Kidney (tissue), 14 donors: ENCODE results near the gene JPT2. TPM values are rescaled to one million over a fixed set of nuclear protein-coding genes. Genes with fewer than 3 reads are reported as not detected.

Experiments used
- DNase-seq, 5 donors: peaks; one replicate each; pipeline ENCODE4 v3.0.0-alpha.2; 2013 to 2020
- FAIRE-seq: peaks from 2 replicates; lab custom pipeline; 2012; peaks lifted over from hg19 to GRCh38; lab: Jason Lieb, UNC
- H3K27ac ChIP-seq, 2 donors: one replicate each; pipeline ENCODE4 v1.7.0; 2013; ENCODE audit warnings: low read depth in 2 of 2, low read length in 2 of 2, inconsistent platforms in 1 of 2
- H3K27me3 ChIP-seq: one replicate; pipeline ENCODE4 v1.7.1; 2013; ENCODE audit warnings: low read length, inconsistent platforms; ENCODE audit not compliant: control insufficient read depth, insufficient read depth
- H3K36me3 ChIP-seq, 3 donors: one replicate each; pipeline versions ENCODE4 v1.7.0 to v1.7.1; 2013; ENCODE audit warnings: low read length in 3 of 3, control low read depth in 1 of 3, inconsistent platforms in 1 of 3; ENCODE audit not compliant: insufficient read depth in 3 of 3, control insufficient read depth in 2 of 3
- H3K4me1 ChIP-seq, 3 donors: one replicate each; pipeline versions ENCODE4 v1.7.0 to v1.7.1; 2013; ENCODE audit warnings: low read length in 3 of 3, inconsistent platforms in 1 of 3, low read depth in 1 of 3; ENCODE audit not compliant: control insufficient read depth in 2 of 3, insufficient read depth in 2 of 3
- H3K4me3 ChIP-seq, 3 donors: one replicate each; pipeline versions ENCODE4 v1.7.0 to v1.8.1; 2013; ENCODE audit warnings: low read length in 3 of 3, control low read depth in 1 of 3, inconsistent platforms in 1 of 3
- H3K9ac ChIP-seq, 3 donors: one replicate each; pipeline versions ENCODE4 v1.7.0 to v1.7.1; 2013; ENCODE audit warnings: low read length in 3 of 3, control low read depth in 1 of 3, inconsistent platforms in 1 of 3
- H3K9me3 ChIP-seq, 3 donors: one replicate each; pipeline versions ENCODE4 v1.7.0 to v1.7.1; 2013; ENCODE audit warnings: low read length in 3 of 3, control low read depth in 1 of 3, inconsistent platforms in 1 of 3; ENCODE audit not compliant: control insufficient read depth in 2 of 3, insufficient read depth in 1 of 3
- intact Hi-C: fragments of 100-400 bp; cut with DNase I; formaldehyde crosslinking; loops from one replicate; pipeline ENCODE4 v1.11.1; 2022
- polyA plus RNA-seq: library from polyadenylated mRNA; stranded (reverse); fragments of 350-450 nt; fragmentation: Illumina TruSeq; extraction: RNeasy Lipid Tissue Mini Kit (QIAGEN cat#74804); gene quantifications from one replicate; pipeline ENCODE4 v1.2.3, GENCODE V29; 2014; ENCODE audit warnings: low read depth, low replicate concordance; ENCODE audit not compliant: insufficient read depth
- total RNA-seq: library from RNA; stranded (reverse); fragmentation: NEBNext Ultra II Directional; extraction: Animal tissue kit (Norgen Biotek cat#: 25700); gene quantifications from one replicate; pipeline ENCODE4 v1.2.1, GENCODE V29; 2021
- TF ChIP-seq, protein P1 (sequence below): IDR thresholded peaks from 3 replicates; pipeline ENCODE4 v1.5.1; 2012; ENCODE audit warnings: mild to moderate bottlenecking, moderate library complexity, borderline replicate concordance; ENCODE audit not compliant: insufficient read depth; ENCODE audit errors: extremely low read depth
- donor health status: control.
- donor health status: control.
- donor health status: control.
- donor health status: control.
- donor health status: control.
- donor health status: DM: yes; HTN: yes; CAD: no.
- donor health status: Normal renal cell carcinoma (clear cell type).

Gene JPT2
- total and polyA plus RNA-seq, 2 donors from 2014 or later = 32.8 to 89.3 TPM

DNA sequence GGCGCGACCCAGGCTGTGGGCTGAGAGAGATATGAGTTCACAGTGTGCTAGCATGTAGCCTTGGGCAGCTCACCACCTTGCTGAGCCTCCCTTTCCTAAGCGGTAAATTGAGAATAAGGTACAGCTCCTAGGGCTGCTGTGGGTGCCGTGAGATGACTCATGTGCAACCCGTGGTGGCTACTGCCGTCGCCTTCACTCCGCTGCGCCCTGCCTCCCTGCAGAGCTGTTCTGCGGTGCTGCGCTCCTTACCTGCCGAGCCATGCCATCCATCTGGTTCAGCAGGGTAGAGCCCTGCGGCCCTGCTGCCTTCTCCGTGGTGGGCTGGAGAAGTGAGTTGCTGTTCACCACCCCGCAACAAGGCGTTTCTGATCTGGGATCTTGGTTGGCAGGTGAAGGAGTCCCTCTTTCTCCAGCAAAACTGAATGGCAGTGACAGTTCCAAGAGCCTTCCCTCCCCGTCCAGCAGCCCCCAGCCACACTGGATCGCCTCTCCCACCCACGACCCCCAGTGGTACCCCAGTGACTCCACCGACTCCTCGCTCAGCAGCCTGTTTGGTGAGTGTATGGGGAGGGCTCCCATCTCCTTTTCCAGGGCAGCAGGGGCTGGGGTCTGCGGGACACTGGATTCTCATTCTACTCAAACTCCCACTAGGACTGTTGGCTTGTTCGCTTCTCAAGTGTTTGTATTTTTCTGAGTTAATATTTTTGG lies 9.3 kb upstream of the JPT2 start:
- Histone ChIP-seq H3K4me1 (no peaks in the 10 kb centered on the region), H3K27me3 (no peaks in the 10 kb centered on the region), H3K27ac (no peak overlapping the region), H3K36me3 (peaks cover 4 to 73% (median 61%) of the 10 kb centered on the region in 3 donors), H3K9ac (no peak overlapping the region), H3K4me3 (no peak overlapping the region), H3K9me3 (no peaks in the 10 kb centered on the region)
- intact Hi-C loops = no loop called here
- peak in 1 of 5 donors; percentile 65 for DNase-seq
- FAIRE-seq = no peak
- TF ChIP-seq, protein P1, sequence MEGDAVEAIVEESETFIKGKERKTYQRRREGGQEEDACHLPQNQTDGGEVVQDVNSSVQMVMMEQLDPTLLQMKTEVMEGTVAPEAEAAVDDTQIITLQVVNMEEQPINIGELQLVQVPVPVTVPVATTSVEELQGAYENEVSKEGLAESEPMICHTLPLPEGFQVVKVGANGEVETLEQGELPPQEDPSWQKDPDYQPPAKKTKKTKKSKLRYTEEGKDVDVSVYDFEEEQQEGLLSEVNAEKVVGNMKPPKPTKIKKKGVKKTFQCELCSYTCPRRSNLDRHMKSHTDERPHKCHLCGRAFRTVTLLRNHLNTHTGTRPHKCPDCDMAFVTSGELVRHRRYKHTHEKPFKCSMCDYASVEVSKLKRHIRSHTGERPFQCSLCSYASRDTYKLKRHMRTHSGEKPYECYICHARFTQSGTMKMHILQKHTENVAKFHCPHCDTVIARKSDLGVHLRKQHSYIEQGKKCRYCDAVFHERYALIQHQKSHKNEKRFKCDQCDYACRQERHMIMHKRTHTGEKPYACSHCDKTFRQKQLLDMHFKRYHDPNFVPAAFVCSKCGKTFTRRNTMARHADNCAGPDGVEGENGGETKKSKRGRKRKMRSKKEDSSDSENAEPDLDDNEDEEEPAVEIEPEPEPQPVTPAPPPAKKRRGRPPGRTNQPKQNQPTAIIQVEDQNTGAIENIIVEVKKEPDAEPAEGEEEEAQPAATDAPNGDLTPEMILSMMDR = no peak

DNA sequence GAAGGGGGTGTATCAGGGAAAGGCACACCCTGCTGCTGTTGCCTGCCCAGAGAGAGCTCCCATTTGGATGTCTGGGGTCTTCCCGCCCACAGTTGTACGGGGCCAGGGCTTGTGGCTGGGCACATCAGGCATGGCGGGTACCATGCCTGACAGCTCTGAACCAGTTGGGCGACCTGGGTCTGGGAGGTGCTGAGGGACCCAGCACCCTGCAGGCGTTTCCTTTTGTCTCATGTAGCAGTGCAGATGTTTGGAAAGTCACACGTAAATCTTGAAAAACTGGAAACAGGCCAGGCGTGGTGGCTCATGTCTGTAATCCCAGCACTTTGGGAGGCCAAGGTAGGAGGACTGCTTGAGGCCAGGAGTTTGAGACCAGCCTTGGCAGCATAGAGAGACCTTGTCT lies 8.4 kb upstream of the JPT2 start:
- FAIRE-seq = no peak
- Histone ChIP-seq H3K36me3 (peaks cover 4 to 74% (median 66%) of the 10 kb centered on the region in 3 donors), H3K27me3 (no peaks in the 10 kb centered on the region), H3K27ac (no peak overlapping the region), H3K9me3 (no peaks in the 10 kb centered on the region), H3K4me3 (no peak overlapping the region), H3K9ac (no peak overlapping the region), H3K4me1 (no peaks in the 10 kb centered on the region)
- TF ChIP-seq, protein P1 = no peak
- DNase-seq = peak in 1 of 5 donors; percentile 42
- intact Hi-C loops = no loop called here

DNA sequence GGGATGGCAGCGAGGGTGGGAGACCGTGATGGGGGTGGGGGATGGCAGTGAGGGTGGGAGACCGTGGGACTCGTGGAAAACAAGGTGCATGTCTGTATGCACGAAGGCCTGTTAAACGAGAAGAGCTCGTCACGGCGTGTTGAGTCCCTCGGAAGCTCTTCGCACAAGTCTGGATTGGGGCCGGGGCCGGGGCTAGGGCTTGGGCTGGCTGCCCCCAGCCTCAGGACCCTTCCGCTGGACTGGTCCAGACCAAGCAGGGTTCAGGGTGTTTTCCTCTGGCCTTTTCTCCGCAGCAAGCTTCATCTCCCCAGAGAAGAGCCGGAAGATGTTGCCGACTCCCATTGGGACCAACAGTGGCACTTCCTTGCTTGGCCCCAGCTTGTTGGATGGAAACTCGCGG lies 7.7 kb upstream of the JPT2 start:
- Histone ChIP-seq H3K4me1 (no peaks in the 10 kb centered on the region), H3K9ac (no peak overlapping the region), H3K4me3 (no peak overlapping the region), H3K9me3 (no peaks in the 10 kb centered on the region), H3K27me3 (no peaks in the 10 kb centered on the region), H3K36me3 (peaks cover 4 to 71% (median 62%) of the 10 kb centered on the region in 3 donors), H3K27ac (no peak overlapping the region)
- intact Hi-C loops = no loop called here
- TF ChIP-seq, protein P1 = no peak
- FAIRE-seq = no peak
- DNase-seq = peak in 1 of 5 donors; percentile 45
